T-helper 1 cell treated with Interleukin-12 subunit alpha and Interleukin-12 subunit beta and Interleukin-4 antibody, amounts not matched to agents 30 μg/mL and 1 μg/mL, for 36 hours (primary cell): ENCODE measurements around the gene ST3GAL2.

Source experiments
- H3K27ac Mint-ChIP-seq: one replicate; pipeline ENCODE4 v1.8.0; 2021; ENCODE audit warnings: mild to moderate bottlenecking, mixed read lengths
- H3K27me3 Mint-ChIP-seq: one replicate; pipeline ENCODE4 v1.8.0; 2021; ENCODE audit warnings: low read depth, mixed read lengths
- H3K36me3 Mint-ChIP-seq: one replicate; pipeline ENCODE4 v1.8.0; 2021; ENCODE audit warnings: low read depth, mixed read lengths
- H3K4me1 Mint-ChIP-seq: one replicate; pipeline ENCODE4 v1.8.0; 2021; ENCODE audit warnings: low read depth, mixed read lengths
- H3K4me3 Mint-ChIP-seq: one replicate; pipeline ENCODE4 v1.8.0; 2021; ENCODE audit warnings: mild to moderate bottlenecking, moderate library complexity, mixed read lengths
- H3K9me3 Mint-ChIP-seq: one replicate; pipeline ENCODE4 v1.8.0; 2021; ENCODE audit warnings: mixed read lengths

Gene ST3GAL2

DNA sequence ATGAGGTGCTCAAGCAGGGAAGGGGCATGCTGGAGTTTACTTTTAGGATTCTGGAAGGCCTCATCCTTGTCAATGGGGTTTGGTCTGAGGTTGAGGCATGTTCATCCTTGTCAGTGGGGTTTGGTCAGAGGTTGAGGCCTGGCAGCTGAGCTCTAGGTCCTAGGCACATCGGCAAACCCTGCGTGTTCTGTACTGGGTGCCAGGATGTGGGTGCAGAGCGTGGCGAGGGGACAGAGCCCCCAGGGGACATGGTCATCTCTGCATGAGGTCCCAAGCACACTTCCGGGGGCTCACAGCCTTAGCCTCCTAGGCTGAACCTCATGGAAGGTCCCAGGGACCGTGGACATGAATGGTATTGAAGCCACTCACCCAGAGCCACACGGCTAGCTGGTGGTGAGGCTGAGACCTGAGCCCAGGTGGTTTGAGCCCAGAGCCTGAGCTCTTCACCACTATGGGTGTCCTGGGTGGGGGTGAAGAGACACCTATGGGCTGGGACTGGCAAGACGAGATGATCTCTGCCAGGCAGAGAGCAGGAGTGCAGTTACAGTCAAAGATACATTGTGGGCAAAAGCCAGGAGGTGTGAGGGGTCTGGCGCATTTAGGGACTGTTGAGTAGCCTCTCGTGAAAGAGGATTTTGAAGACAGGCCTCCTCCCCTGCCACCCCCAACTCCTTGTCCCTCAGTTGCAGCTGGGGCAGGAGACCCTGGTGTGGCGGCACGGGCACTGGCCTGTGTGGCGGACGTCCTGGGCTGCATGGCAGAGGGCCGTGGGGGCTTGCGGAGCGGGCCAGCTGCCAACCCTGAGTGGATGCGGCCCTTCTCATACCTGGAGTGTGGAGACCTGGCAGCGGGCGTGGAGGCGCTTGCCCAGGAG, 34.8 kb upstream of the ST3GAL2 start:
- Mint-ChIP-seq H3K27me3 (no peaks in the 10 kb centered on the region), H3K4me1 (peaks cover 11% of the 10 kb centered on the region), H3K36me3 (peaks cover 7% of the 10 kb centered on the region), H3K9me3 (no peaks in the 10 kb centered on the region), H3K4me3 (no peak overlapping the region), H3K27ac (no peak overlapping the region)

DNA sequence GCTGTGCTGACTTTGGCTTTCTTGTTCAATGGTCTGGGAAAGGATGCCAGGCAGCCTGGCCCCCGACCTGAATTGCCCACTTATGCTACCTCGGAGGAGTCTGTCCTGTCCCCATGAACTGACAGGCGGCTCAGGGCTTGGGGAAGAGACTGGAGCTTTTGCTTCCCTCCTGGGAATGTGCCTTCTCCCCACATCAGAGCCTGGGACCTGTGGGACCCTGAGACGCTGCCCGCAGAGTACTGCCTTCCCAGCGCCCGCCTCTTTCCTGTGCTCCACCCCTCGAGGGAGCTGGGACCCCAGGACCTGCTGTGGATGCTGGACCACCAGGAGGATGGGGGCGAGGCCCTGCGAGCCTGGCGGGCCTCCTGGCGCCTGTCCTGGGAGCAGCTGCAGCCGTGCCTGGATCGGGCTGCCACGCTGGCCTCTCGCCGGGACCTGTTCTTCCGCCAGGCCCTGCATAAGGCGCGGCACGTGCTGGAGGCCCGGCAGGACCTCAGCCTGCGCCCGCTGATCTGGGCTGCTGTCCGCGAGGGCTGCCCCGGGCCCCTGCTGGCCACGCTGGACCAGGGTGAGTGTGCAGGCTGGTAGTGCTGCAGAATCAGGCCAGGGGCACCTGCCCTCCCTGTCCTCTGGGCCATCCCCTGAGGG, 34.0 kb upstream of the ST3GAL2 start:
- no peaks in the 10 kb centered on the region for H3K9me3 Mint-ChIP-seq
- peaks cover 6% of the 10 kb centered on the region for H3K36me3 Mint-ChIP-seq
- H3K27me3 Mint-ChIP-seq, result no peaks in the 10 kb centered on the region
- H3K4me3 Mint-ChIP-seq, result no peak overlapping the region
- no peak overlapping the region for H3K27ac Mint-ChIP-seq
- H3K4me1 Mint-ChIP-seq, result peaks cover 9% of the 10 kb centered on the region

DNA sequence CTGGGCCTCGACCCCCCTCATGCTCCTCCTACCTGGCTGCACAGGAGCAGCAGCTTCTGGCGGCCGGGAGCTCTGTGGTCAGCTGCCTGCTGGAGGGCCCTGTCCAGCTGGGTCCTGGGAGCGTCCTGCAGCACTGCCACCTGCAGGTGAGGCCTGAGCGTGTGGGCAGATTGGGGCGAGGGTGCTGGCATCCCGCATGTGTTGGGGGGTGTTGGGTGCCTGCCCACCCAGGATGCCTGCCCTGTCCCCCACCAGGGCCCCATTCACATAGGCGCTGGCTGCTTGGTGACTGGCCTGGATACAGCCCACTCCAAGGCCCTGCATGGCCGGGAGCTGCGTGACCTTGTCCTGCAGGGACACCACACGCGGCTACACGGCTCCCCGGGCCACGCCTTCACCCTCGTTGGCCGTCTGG, 32.0 kb upstream of the ST3GAL2 start:
- no peak overlapping the region for H3K27ac Mint-ChIP-seq
- no peaks in the 10 kb centered on the region for H3K4me1 Mint-ChIP-seq
- no peaks in the 10 kb centered on the region for H3K9me3 Mint-ChIP-seq
- no peak overlapping the region for H3K4me3 Mint-ChIP-seq
- H3K36me3 Mint-ChIP-seq, result peaks cover 2% of the 10 kb centered on the region
- no peaks in the 10 kb centered on the region for H3K27me3 Mint-ChIP-seq

DNA sequence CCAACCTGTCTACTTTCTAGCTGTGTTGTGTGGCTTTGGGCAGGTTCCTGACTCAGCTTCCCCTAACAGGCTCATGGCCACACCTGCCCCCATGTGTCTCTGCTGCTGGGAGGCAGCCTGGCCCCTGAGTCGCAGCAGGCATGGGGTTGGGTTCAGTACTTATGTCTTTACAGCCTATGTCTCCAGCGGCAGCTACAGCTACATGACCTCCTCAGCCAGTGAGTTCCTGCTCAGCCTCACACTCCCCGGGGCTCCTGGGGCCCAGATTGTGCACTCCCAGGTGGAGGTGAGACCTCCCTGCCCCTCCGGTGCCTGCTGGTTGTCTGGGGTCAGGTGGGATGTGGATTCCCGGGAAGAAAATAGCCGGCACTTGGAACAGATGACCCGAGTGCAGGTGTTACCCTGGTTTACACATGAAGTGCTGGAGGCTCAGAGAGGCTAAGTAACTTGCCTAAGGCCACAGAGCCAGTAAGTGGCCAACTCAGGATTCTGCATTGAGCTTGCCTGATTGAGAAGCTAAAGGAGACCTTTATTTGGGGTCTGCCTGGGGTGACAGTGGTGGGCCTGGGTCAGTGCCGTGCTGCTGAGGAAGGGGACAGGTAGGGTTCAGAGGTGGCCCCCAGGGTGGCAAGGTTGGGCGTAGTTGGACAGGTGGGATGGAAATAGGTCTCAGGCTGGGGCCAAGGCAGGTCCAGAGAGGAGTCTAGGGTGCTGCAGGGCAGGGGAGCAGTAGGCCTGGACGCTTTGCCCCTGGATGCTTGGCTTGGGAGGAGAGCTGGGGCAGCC, 31.4 kb upstream of the ST3GAL2 start:
- no peak overlapping the region for H3K27ac Mint-ChIP-seq

DNA sequence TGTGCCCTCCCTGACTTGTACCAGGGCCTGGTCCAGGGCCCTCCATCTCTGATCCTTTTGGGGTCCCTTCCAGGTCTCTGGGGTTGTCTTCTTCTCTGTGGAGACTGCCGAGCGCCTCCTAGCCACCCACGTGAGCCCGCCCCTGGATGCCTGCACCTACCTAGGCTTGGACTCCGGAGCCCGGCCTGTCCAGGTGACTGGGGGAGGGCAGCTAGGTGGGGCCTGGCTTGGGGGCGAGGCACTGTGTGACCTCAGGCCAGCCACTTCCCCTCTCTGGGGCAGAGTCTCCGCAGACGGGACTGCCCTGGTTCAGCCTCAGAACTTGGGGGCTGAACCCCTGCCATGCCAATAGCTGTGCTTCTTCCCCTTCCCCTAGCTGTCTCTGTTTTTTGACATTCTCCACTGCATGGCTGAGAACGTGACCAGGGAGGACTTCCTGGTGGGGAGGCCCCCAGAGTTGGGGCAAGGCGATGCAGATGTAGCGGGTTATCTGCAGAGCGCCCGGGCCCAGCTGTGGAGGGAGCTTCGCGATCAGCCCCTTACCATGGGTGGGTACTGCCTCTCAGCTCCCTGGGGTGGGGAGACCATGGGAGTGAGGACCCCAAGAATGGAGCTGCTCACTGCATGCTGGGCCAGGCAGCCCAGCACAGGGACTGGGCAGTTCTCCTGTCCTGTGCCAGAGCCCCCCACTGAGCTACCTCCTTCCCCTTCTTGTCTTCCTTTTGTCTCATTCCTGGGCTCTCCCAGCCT, 30.1 kb upstream of the ST3GAL2 start:
- Mint-ChIP-seq H3K27me3 (no peaks in the 10 kb centered on the region), H3K4me1 (no peaks in the 10 kb centered on the region), H3K9me3 (no peaks in the 10 kb centered on the region), H3K36me3 (peaks cover 2% of the 10 kb centered on the region), H3K27ac (no peak overlapping the region), H3K4me3 (no peak overlapping the region)

More for the DNA sequence above, 31.4 kb upstream of the ST3GAL2 start:
- peaks cover 2% of the 10 kb centered on the region for H3K36me3 Mint-ChIP-seq
- H3K9me3 Mint-ChIP-seq, result no peaks in the 10 kb centered on the region
- H3K27me3 Mint-ChIP-seq, result no peaks in the 10 kb centered on the region
- no peak overlapping the region for H3K4me3 Mint-ChIP-seq
- H3K4me1 Mint-ChIP-seq, result no peaks in the 10 kb centered on the region

DNA sequence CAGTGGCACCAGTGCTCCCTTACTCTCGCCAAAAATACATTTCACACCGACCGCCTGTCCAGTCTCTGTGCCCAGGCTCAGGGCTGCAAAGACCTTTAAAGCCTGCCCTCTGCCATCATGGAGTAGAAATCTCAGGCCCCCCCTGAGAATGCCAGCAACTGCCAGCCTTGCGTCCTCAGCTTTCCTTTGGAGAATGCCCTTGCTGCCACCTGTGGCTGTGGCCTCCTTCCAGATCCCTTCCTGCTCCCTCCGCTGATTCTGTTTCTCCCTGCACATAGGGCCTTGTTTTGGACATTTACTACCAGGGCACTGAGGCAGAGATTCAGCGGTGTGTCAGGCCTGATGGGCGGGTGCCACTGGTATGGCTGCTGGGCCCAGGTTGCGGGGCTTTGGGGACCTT, 28.7 kb upstream of the ST3GAL2 start:
- no peak overlapping the region for H3K27ac Mint-ChIP-seq
- H3K9me3 Mint-ChIP-seq, result no peaks in the 10 kb centered on the region
- H3K4me1 Mint-ChIP-seq, result no peaks in the 10 kb centered on the region
- H3K27me3 Mint-ChIP-seq, result no peaks in the 10 kb centered on the region
- H3K4me3 Mint-ChIP-seq, result no peak overlapping the region
- peaks cover 2% of the 10 kb centered on the region for H3K36me3 Mint-ChIP-seq

DNA sequence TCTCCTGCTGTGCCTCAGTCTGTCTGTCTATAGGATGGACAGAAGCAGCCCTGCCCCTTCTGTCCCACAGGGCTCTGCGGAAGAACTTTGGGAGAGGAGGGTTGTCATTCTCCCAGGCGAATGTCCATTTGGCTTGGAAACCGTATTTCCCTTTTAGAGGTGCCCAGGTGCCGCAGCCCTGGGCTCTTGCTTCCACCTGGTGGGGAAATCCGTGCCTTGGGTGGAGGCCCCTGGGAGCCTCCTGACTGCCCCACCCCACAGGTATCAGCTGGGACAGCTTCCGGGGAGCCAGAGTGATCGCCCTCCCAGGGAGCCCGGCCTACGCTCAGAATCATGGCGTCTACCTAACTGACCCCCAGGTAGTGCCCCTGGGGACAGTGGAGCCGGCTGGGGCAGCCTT, 28.2 kb upstream of the ST3GAL2 start:
- peaks cover 2% of the 10 kb centered on the region for H3K36me3 Mint-ChIP-seq
- no peaks in the 10 kb centered on the region for H3K9me3 Mint-ChIP-seq
- H3K27me3 Mint-ChIP-seq, result no peaks in the 10 kb centered on the region
- H3K27ac Mint-ChIP-seq, result no peak overlapping the region
- H3K4me1 Mint-ChIP-seq, result no peaks in the 10 kb centered on the region
- H3K4me3 Mint-ChIP-seq, result no peak overlapping the region

DNA sequence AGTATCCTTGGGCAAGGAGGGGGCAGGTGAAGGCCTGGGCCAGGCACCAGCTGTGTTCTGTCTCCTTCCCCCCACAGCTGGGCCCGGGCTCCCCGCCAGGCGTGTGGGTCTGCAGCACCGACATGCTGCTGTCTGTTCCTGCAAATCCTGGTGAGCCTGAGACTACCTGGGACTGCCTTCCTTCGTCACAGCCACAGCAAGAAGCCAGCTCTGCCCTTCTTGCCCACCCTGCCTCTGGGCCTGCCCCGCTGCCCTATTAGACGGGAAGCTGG, 27.8 kb upstream of the ST3GAL2 start:
- H3K4me3 Mint-ChIP-seq, result no peak overlapping the region
- peaks cover 2% of the 10 kb centered on the region for H3K36me3 Mint-ChIP-seq
- no peaks in the 10 kb centered on the region for H3K9me3 Mint-ChIP-seq

DNA sequence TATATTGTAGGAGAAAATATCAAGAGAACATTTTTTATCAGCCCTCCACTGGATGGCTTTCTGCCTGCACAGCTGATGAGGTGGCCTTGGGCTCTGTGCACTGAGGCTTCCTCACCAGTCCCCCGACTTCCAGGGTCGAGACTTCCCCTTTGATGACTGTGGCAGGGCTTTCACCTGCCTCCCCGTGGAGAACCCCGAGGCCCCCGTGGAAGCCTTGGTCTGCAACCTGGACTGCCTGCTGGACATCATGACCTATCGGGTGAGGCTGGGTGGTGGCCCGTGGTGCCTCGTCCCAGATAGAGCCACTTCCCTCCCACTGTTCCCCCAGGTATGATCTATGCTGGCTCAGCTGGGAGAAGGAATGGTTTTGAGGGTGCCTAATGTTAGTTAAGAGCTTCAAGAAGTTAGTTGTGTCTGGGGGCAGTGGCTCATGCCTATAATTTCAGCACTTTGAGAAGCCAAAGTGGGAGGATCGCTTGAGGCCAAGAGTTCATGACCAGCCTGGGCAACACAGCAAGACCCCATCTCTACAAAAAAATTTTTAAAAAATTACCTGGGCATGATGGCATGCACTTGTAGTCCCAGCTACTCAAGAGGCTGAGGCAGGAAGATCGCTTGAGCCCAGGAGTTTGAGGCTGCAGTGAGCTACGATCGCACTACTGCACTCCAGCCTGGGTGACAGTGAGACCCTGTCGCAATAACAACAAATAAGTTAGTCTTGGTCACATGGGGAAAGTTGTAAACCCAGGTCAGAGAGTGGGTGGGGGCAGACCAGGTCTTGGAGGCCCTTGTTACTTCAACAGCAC, 27.3 kb upstream of the ST3GAL2 start:
- peaks cover 2% of the 10 kb centered on the region for H3K36me3 Mint-ChIP-seq
- H3K27ac Mint-ChIP-seq, result no peak overlapping the region
- H3K9me3 Mint-ChIP-seq, result no peaks in the 10 kb centered on the region
- no peaks in the 10 kb centered on the region for H3K27me3 Mint-ChIP-seq
- no peak overlapping the region for H3K4me3 Mint-ChIP-seq
- H3K4me1 Mint-ChIP-seq, result peaks cover 1% of the 10 kb centered on the region

More for the DNA sequence above, 27.8 kb upstream of the ST3GAL2 start:
- Mint-ChIP-seq H3K27ac (no peak overlapping the region), H3K4me1 (no peaks in the 10 kb centered on the region), H3K27me3 (no peaks in the 10 kb centered on the region)

DNA sequence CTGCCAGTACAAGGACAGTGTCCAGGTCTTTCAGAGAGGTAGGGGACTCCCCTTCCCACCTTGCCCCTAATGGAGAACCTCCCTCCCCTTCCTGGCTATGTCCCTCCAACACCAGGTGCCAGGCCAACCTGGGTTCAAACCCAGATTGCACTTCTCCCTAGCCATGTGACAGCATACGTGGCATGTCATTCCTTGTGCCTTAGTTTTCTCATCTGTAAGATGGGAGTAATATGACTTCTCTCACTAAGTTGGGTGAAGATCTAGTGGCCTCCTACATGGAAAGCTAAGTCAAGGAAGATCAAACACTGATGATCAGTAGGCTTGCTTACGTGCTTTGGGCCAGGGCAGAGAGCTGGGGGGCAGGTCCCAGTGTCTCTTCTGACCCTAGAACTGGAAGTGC, 24.3 kb upstream of the ST3GAL2 start:
- Mint-ChIP-seq H3K4me1 (peaks cover 1% of the 10 kb centered on the region), H3K36me3 (peaks cover 2% of the 10 kb centered on the region), H3K27ac (no peak overlapping the region), H3K9me3 (no peaks in the 10 kb centered on the region), H3K4me3 (no peak overlapping the region), H3K27me3 (no peaks in the 10 kb centered on the region)

DNA sequence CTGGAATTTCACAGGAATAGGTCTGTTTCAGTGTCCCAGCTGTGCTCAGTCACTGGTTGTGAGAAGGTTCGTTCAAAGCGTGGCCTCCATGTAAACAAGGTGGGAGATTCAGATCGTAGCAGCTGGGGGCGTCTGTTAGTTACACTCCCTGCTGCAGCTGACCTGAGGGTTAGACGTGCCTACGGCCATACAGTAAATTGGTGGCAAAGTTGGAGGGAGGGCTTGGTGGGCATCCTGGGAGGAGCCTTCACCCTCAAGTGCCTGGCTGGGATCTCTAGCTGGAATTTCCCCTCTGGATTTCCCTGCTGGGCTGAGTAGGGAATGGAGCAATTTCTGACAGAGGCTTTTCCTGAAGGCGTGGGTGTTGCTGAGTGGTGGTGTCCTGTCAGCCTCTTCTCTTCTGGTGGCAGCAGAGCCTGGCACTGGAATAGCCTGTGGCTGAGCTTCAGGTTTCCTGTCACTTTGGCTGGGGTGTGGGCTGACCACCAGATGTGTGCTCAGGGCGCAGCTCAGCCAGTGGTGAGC, 21.9 kb upstream of the ST3GAL2 start:
- Mint-ChIP-seq H3K27ac (no peak overlapping the region), H3K9me3 (no peaks in the 10 kb centered on the region), H3K4me1 (peaks cover 5% of the 10 kb centered on the region), H3K27me3 (no peaks in the 10 kb centered on the region), H3K4me3 (no peak overlapping the region), H3K36me3 (no peaks in the 10 kb centered on the region)

DNA sequence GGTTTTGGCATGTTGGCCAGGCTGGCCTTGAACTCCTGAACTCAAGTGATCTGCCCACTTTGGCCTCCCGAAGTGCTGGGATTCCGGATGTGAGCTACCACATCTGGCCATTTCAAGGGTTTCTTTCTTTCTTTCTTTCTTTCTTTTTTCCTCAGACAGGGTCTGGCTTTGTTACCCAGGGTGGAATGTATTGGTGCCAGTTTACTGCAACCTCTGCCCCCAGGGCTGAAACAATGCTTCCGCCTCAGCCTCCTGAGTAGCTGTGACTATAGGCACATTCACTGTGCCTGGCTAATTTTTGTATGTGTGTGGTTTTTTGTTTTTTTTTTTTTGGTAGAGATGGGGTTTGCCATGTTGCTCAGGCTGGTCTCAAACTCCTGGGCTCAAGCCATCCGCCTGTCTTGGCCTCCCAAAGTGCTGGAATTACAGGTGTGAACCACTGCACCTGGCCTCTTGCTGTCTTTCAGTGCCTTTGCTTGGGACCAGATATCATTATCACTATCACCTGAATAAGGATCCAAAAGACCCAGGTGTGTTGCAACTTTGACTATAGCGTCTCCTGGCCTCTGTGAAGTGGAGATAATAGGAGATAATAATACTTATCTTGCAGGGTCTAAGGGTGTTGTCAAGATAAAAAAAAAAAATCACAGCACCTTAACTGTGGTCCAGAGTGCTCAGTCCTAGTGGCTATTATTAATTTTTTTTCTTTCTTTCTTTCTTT, 18.7 kb upstream of the ST3GAL2 start:
- no peaks in the 10 kb centered on the region for H3K36me3 Mint-ChIP-seq
- peaks cover 15% of the 10 kb centered on the region for H3K4me1 Mint-ChIP-seq
- H3K27ac Mint-ChIP-seq, result no peak overlapping the region
- no peaks in the 10 kb centered on the region for H3K27me3 Mint-ChIP-seq
- peak overlapping the region; percentile 48 for H3K4me3 Mint-ChIP-seq
- no peaks in the 10 kb centered on the region for H3K9me3 Mint-ChIP-seq

DNA sequence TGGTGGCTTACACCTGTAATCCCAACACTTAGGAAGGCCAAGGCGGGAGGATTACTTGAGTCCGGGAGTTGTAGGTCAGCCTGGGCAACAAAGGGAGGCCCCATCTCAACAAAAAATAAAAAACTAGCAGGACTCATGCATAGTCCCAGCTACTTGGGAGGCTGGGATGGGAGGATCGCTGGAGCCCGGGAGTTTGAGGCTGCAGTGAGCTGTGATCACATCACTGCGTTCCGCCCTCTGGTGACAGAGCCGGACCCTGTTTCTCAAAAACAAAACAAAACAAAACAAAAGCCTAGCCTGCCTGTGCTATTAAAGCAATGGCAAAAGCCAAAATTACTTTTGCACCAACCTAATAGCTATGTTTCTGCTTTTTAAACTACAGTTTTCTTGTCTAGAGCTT, 17.0 kb upstream of the ST3GAL2 start:
- peaks cover 14% of the 10 kb centered on the region for H3K4me1 Mint-ChIP-seq
- no peaks in the 10 kb centered on the region for H3K9me3 Mint-ChIP-seq
- H3K27me3 Mint-ChIP-seq, result no peaks in the 10 kb centered on the region
- peak overlapping the region; percentile 17 for H3K4me3 Mint-ChIP-seq
- H3K36me3 Mint-ChIP-seq, result no peaks in the 10 kb centered on the region
- no peak overlapping the region for H3K27ac Mint-ChIP-seq
